ENCODE data around the gene SPDYE2B. TPM values are rescaled to one million over a fixed set of nuclear protein-coding genes. Genes with fewer than 3 reads are reported as not detected.
"Not testable (repeated sequence)": the region's sequence is repeated elsewhere in the genome, so short reads cannot be mapped to it uniquely, and the experiment has no call there.

Gene SPDYE2B
- total RNA-seq, 4 donors from 2014 or later: not detected

- H3K36me3 ChIP-seq; H3K4me1 ChIP-seq; H3K4me3 ChIP-seq; H3K27me3 ChIP-seq; H3K27ac ChIP-seq; ATAC-seq; in situ Hi-C loops (cut with MboI; ENCODE audit: low sequenced_read_pairs in 4 of 4); H3K9me3 ChIP-seq; intact Hi-C loops (cut with DNase I; ENCODE audit: low total_unique reads); DNase-seq: not testable (repeated sequence)
Observed at GRCh38 chr7:102664765-102665164, 14.6 kb downstream of the SPDYE2B start.

DNA sequence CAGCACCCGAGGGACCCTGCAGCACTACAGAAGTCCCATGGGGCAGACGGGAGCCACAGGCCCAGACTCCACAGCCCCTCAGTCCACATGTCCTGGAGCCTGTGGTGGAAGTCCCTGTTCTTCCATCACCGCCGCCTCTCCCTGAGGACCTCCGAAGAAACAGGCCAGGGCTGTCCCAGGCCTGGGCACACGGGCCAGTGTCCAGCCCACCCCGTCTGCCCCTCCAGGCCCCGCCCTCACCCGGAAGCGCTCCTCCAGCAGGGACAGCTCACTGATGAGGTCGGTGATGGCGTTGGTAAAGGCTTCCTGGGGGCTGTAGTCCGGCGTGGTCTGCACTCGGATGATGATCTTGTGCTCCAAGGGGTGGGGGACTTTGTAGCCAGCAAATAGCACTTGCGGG lies 16.7 kb downstream of the SPDYE2B start:
- in situ Hi-C loops (cut with MboI; ENCODE audit: low sequenced_read_pairs in 4 of 4); intact Hi-C loops (cut with DNase I; ENCODE audit: low total_unique reads); H3K27me3 ChIP-seq; H3K4me1 ChIP-seq; H3K27ac ChIP-seq; DNase-seq; H3K36me3 ChIP-seq; H3K4me3 ChIP-seq; H3K9me3 ChIP-seq; ATAC-seq: not testable (repeated sequence)

- ATAC-seq; in situ Hi-C loops (cut with MboI; ENCODE audit: low sequenced_read_pairs in 4 of 4); H3K27ac ChIP-seq; H3K36me3 ChIP-seq; intact Hi-C loops (cut with DNase I; ENCODE audit: low total_unique reads); H3K4me1 ChIP-seq; H3K9me3 ChIP-seq; H3K27me3 ChIP-seq; H3K4me3 ChIP-seq: not testable (repeated sequence)
- peak in 1 of 2 donors; percentile 5 for DNase-seq
Observed at GRCh38 chr7:102667523-102667922, 17.4 kb downstream of the SPDYE2B start.

DNA sequence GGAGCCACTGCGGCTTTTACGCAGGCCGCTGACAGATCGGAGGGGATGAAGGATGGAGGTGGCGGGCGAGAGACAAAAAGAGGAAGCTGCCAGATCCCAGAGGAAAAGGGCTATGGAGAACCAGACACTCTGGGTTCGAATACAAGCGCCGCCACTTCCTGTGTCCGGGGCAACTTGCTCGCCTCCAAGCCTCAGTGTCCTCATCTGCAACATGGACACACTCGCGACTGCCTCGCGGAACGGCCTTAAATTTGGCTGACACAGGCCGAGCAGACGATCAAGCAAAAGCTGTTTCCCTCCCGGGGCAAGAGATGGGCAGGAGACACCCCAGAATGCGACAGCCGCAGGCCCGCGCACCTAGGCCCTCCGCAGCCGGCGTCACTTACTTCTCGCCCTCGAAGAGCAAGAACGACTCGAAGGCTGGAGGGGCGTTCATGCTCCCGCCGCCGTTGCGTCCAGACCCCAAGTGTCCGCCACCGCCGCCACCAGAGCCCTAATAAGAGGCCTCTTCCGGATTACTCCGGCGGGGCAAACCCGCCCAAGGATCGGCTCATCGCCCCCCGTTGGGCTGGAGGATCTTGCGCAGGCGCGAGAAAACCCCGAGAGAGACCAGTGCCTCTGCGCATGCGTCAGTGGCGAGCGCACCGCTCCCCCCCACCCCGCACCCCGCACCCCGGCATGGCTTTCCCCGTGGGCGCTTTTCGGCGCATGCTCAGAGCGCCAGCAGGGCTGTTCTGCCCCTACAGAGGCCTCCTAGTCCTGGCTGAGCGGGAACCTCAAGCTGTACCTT lies 21.2 kb downstream of the SPDYE2B start, which contains the start of gene POLR2J2:
Gene POLR2J2 (minus strand): TSS at position 498 of the 790 bp plus-strand sequence. CDS start 62 bp downstream, at position 436.
- peak within 1 kb of the TSS in 3 of 4 donors; percentile 56 to 63 (median 62) for H3K27ac ChIP-seq
- DNase-seq: peak in 1 of 2 donors; percentile 42
- peak; percentile 37 to 45 for ATAC-seq
- H3K4me1 ChIP-seq; H3K9me3 ChIP-seq; H3K27me3 ChIP-seq; in situ Hi-C loops (cut with MboI; ENCODE audit: low sequenced_read_pairs in 4 of 4); intact Hi-C loops (cut with DNase I; ENCODE audit: low total_unique reads); H3K36me3 ChIP-seq: not testable (repeated sequence)
- peak within 1 kb of the TSS in 3 of 4 donors; percentile 44 to 57 (median 56) for H3K4me3 ChIP-seq

DNA sequence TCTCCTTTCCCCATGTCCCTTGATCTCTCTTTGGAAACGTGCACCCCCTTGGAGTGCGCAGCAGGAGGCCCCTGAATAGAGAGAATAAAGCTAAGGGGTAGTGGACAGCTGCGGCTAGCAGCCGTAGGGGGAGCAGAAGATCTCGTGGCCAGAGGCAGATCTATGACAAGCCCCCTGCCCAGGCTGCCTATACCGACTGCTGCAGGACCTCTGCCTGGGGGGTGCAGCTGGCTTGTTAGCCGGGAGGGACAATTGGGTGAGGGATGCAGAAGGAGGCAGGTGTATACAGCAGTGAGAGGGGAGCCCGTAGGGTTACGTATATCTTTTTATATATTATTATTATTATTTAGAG lies 21.8 kb downstream of the SPDYE2B start:
- Histone ChIP-seq H3K4me3 (peak overlapping the region in 2 of 4 donors; percentile 56 to 57), H3K27ac (peak overlapping the region in 2 of 4 donors; percentile 62 to 63)
- H3K27me3 ChIP-seq; in situ Hi-C loops (cut with MboI; ENCODE audit: low sequenced_read_pairs in 4 of 4); DNase-seq; H3K36me3 ChIP-seq; H3K9me3 ChIP-seq; intact Hi-C loops (cut with DNase I; ENCODE audit: low total_unique reads); H3K4me1 ChIP-seq; ATAC-seq: not testable (repeated sequence)

DNA sequence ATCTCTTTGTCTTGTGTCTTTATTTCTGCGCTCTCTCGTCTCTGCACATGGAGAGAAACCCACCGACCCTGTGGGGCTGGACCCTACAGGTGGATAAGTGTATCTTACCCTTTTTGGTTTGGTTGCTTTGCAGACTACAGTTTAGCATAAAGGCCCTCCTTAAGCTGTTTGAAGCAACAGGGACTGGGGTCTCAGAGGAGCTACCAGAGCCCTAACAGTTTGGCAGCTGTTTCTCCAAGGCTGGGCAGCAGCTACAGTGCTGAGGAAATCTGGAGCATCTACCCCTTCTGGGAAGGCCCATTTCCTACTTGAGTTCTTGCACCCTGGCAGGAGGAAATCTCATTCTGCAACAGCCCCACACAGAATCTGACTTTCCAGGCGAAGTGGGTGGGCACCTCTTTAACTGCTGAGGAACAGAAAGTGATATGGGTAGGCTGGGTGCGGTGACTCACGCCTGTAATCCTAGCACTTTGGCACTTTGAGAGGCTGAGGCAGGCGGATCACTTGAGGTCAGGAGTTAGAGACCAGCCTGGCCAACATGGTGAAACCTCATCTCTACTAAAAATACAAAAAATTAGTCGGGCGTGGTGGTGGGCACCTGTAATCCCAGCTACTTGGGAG lies 23.4 kb downstream of the SPDYE2B start:
- H3K36me3 ChIP-seq; DNase-seq; in situ Hi-C loops (cut with MboI; ENCODE audit: low sequenced_read_pairs in 4 of 4); H3K4me3 ChIP-seq; H3K4me1 ChIP-seq; H3K27me3 ChIP-seq; intact Hi-C loops (cut with DNase I; ENCODE audit: low total_unique reads); H3K9me3 ChIP-seq: not testable (repeated sequence)
- peak; percentile 52 to 74 for ATAC-seq
- peak overlapping the region in 2 of 4 donors; percentile 58 for H3K27ac ChIP-seq

DNA sequence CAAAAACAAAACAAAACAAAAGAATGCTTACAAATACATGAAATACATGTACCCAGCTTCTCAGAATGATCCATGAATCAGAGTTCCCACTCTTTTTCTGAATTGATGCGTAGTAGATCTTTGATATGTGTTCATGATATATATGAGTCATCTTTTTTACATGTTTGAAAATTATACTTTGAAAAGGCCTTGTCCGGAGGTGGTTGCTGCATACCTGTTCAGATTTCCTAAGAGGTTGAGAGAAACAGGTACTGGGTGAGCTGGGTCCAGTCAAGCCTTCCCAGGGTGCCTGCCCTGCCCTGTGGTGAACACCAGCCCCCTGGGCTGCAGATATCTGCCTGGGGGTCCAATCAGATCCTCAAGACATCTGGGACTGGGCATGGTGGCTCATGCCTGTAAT lies 25.4 kb downstream of the SPDYE2B start:
- H3K27me3 ChIP-seq; H3K4me1 ChIP-seq; H3K36me3 ChIP-seq; H3K9me3 ChIP-seq; H3K4me3 ChIP-seq; in situ Hi-C loops (cut with MboI; ENCODE audit: low sequenced_read_pairs in 4 of 4); DNase-seq; intact Hi-C loops (cut with DNase I; ENCODE audit: low total_unique reads); ATAC-seq; H3K27ac ChIP-seq: not testable (repeated sequence)

DNA sequence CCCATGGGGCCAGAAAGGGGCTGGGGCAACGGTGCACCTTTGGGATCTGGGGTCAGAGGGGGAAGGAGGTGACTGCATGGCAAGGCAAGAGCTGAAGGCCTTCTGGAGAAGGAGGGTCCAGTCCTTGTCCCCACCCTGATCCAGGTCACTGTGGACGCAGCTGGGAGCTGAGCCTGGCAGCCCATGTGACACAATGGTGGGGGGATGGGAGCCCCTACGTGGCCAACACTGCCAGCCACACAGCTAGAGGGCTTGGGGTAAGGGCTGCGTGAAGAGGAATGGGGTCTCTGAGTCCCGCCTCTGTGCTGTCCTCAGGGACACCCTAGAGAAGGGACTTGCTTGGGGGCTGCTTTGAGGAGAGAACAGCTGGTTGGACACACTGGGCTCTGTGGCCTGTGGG lies 30.7 kb downstream of the SPDYE2B start:
- H3K4me3 ChIP-seq; DNase-seq; H3K27me3 ChIP-seq; H3K4me1 ChIP-seq; H3K27ac ChIP-seq; H3K36me3 ChIP-seq; intact Hi-C loops (cut with DNase I; ENCODE audit: low total_unique reads); in situ Hi-C loops (cut with MboI; ENCODE audit: low sequenced_read_pairs in 4 of 4); H3K9me3 ChIP-seq: not testable (repeated sequence)
- ATAC-seq: peak; percentile 25 to 53

GRCh38 chr7:102682560-102682959 lies 32.4 kb downstream of the SPDYE2B start:
- H3K9me3 ChIP-seq; H3K27ac ChIP-seq; H3K36me3 ChIP-seq; in situ Hi-C loops (cut with MboI; ENCODE audit: low sequenced_read_pairs in 4 of 4); H3K4me3 ChIP-seq; DNase-seq; intact Hi-C loops (cut with DNase I; ENCODE audit: low total_unique reads); H3K27me3 ChIP-seq; H3K4me1 ChIP-seq; ATAC-seq: not testable (repeated sequence)

DNA sequence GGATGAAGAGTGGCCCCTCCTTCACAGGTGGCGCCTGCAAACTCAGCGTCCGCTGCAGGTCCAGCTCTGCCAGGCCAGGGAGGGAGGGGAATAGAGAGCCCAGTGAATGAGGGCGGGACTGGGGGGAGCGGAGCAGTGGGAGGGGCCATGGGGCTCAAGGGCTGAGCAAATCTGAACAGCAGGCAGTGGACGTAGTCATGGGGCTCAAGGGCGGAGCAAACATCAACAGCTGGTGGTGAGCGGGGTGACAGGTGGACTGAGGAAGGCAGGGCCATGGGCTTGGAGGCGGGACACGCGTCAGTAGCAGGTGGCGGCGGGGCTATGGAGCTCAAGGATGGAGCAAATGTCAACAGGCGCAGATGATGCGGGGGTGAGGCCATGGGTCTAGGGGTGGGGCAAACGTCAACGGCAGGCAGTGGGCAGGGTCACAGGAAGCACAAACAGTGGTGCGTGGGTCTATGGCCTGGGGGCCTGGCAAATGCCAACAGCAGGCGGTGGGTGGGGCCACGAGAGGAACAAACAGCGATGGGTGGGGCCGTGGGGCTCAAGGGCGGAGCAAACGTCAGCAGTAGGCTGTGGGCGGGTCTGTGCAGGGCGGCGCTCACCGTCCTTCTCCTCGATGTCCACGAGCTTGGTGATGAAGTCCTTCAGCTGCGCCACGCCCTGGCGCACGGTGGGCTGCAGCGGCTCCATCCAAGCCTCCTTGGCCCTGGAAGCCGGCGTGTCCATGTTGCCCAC lies 38.3 kb downstream of the SPDYE2B start:
- intact Hi-C loops (cut with DNase I; ENCODE audit: low total_unique reads); H3K4me1 ChIP-seq; DNase-seq; H3K4me3 ChIP-seq; H3K27ac ChIP-seq; H3K36me3 ChIP-seq; H3K9me3 ChIP-seq; H3K27me3 ChIP-seq; in situ Hi-C loops (cut with MboI; ENCODE audit: low sequenced_read_pairs in 4 of 4): not testable (repeated sequence)
- ATAC-seq: peak; percentile 94 to 95

GRCh38 chr7:102689436-102690282 lies 39.5 kb downstream of the SPDYE2B start:
- in situ Hi-C loops (cut with MboI; ENCODE audit: low sequenced_read_pairs in 4 of 4); H3K9me3 ChIP-seq; intact Hi-C loops (cut with DNase I; ENCODE audit: low total_unique reads); H3K4me1 ChIP-seq; H3K36me3 ChIP-seq; H3K27me3 ChIP-seq: not testable (repeated sequence)
- Histone ChIP-seq H3K4me3 (peak overlapping the region in 1 of 4 donors; percentile 31), H3K27ac (peak overlapping the region in 1 of 4 donors; percentile 57)
- ATAC-seq: peak in 1 of 2 donors; percentile 4
- DNase-seq: peak in 1 of 2 donors; percentile 17
